Neural progenitor cell (in vitro differentiated cells): ENCODE measurements around the gene CUEDC2. TPM values are rescaled to one million over a fixed set of nuclear protein-coding genes. Genes with fewer than 3 reads are reported as not detected.

Source experiments
- DNase-seq: peaks from one replicate; pipeline ENCODE4 v3.0.0-alpha.2; 2016; ENCODE audit warnings: low spot score
- H2AFZ ChIP-seq: fragments of 200-600 bp; sonication (generic); replicated peaks from 2 replicates; pipeline ENCODE4 v1.6.1; 2016; ENCODE audit warnings: antibody characterized with exemption
- H3F3A ChIP-seq: fragments of 200-600 bp; sonication (generic); 2 replicates; pipeline ENCODE4 v1.6.1; 2016; ENCODE audit warnings: antibody characterized with exemption, low read depth
- H3K27ac ChIP-seq: fragments of 200-600 bp; sonication (generic); 2 replicates; pipeline ENCODE4 v1.5.1; 2016; ENCODE audit warnings: mild to moderate bottlenecking
- H3K27me3 ChIP-seq: fragments of 200-600 bp; sonication (generic); 2 replicates; pipeline ENCODE4 v1.6.1; 2016; ENCODE audit warnings: mild to moderate bottlenecking, moderate library complexity
- H3K36me3 ChIP-seq: fragments of 200-600 bp; sonication (generic); 2 replicates; pipeline ENCODE4 v1.5.1; 2016
- H3K4me1 ChIP-seq: fragments of 200-600 bp; sonication (generic); 2 replicates; pipeline ENCODE4 v1.6.1; 2016; ENCODE audit warnings: mixed run types
- H3K4me2 ChIP-seq: fragments of 200-600 bp; sonication (generic); 2 replicates; pipeline ENCODE4 v1.6.1; 2016
- H3K4me3 ChIP-seq: fragments of 200-600 bp; sonication (generic); 2 replicates; pipeline ENCODE4 v1.5.1; 2016
- H3K79me2 ChIP-seq: fragments of 200-600 bp; sonication (generic); 2 replicates; pipeline ENCODE4 v1.6.1; 2016; ENCODE audit warnings: low read depth
- H3K9ac ChIP-seq: fragments of 200-600 bp; sonication (generic); 2 replicates; pipeline ENCODE4 v1.6.1; 2016
- H3K9me3 ChIP-seq: fragments of 200-600 bp; sonication (generic); 2 replicates; pipeline ENCODE4 v1.5.1; 2016; ENCODE audit warnings: low read depth
- H4K20me1 ChIP-seq: fragments of 200-600 bp; sonication (generic); 2 replicates; pipeline ENCODE4 v1.6.1; 2016; ENCODE audit warnings: low read depth
- H3K27ac Mint-ChIP-seq: 3 replicates; pipeline ENCODE4 v1.8.0; 2021; ENCODE audit warnings: mixed read lengths
- H3K27me3 Mint-ChIP-seq: 2 replicates; pipeline ENCODE4 v1.8.0; 2022; ENCODE audit warnings: low read depth, mild to moderate bottlenecking, inconsistent platforms, moderate library complexity, mixed read lengths; ENCODE audit not compliant: insufficient read depth
- H3K36me3 Mint-ChIP-seq: 3 replicates; pipeline ENCODE4 v1.8.0; 2021; ENCODE audit warnings: mixed read lengths
- H3K4me1 Mint-ChIP-seq: 3 replicates; pipeline ENCODE4 v1.8.0; 2021; ENCODE audit warnings: mixed read lengths
- H3K4me3 Mint-ChIP-seq: 3 replicates; pipeline ENCODE4 v1.8.0; 2021; ENCODE audit warnings: mild to moderate bottlenecking, moderate library complexity, mixed read lengths
- H3K9me3 Mint-ChIP-seq: 3 replicates; pipeline ENCODE4 v1.8.0; 2020; ENCODE audit warnings: mixed read lengths
- EZH2 ChIP-seq: fragments of 200-600 bp; sonication (generic); IDR thresholded peaks from 2 replicates; pipeline ENCODE4 v1.6.1; 2017; ENCODE audit warnings: antibody characterized with exemption, mild to moderate bottlenecking, moderate library complexity
- EZH2phosphoT487 ChIP-seq: fragments of 200-600 bp; sonication (generic); IDR thresholded peaks from 2 replicates; pipeline ENCODE4 v1.6.1; 2017; ENCODE audit warnings: antibody characterized with exemption
- total RNA-seq: library from RNA; depleted of rRNA; stranded (reverse); fragments of >200 nt; gene quantifications from 2 replicates; pipeline ENCODE4 v1.2.3, GENCODE V29; 2015; ENCODE audit warnings: low replicate concordance
- TF ChIP-seq, protein P1 (sequence below): fragments of 200-600 bp; sonication (generic); IDR thresholded peaks from 2 replicates; pipeline ENCODE4 v1.5.1; 2017; ENCODE audit warnings: antibody characterized with exemption, mild to moderate bottlenecking

The CUEDC2 gene
- total RNA-seq, 1 donor from 2014 or later: 64.0 TPM

DNA sequence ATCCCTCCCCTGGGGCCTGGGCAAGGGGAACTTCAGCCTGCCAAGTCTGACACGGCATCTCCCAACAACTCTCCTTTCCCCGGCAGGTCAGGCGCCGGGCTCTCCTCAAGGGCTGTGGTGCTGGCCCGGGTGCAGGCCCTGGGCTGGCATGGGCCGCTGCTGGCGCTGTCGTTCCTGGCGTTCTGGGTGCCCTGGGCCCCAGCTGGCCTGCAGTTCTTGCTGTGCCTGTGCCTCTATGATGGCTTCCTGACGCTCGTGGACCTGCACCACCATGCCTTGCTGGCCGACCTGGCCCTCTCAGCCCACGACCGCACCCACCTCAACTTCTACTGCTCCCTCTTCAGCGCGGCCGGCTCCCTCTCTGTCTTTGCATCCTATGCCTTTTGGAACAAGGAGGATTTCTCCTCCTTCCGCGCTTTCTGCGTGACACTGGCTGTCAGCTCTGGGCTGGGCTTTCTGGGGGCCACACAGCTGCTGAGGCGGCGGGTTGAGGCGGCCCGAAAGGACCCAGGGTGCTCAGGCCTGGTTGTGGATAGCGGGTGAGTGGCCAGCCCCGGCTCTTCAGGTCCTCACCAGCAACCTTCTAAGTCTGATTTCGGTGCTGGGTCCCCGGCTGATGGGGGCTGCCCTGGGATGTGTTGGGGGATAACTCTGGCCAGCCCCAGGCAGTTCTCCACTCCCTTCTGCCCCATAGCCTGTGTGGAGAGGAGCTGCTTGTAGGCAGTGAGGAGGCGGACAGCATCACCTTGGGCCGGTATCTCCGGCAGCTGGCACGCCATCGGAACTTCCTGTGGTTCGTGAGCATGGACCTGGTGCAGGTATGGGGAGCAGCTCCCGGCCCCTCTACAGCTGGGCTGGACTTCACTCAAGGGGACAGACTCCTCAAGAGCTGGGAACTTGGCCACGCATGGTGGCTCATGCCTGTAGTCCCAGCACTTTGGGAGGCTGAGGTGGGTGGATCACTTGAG, 38.5 kb upstream of the CUEDC2 start:
- no peak overlapping the region for H3K4me3 ChIP-seq
- H3K9ac ChIP-seq: no peak overlapping the region
- Mint-ChIP-seq H3K4me3 (no peak overlapping the region), H3K9me3 (no peaks in the 10 kb centered on the region), H3K36me3 (peaks cover 3% of the 10 kb centered on the region), H3K4me1 (no peaks in the 10 kb centered on the region), H3K27me3 (peaks cover 4% of the 10 kb centered on the region), H3K27ac (no peak overlapping the region)
- TF ChIP-seq EZH2phosphoT487 (no peak), EZH2 (no peak)
- TF ChIP-seq, protein P1, sequence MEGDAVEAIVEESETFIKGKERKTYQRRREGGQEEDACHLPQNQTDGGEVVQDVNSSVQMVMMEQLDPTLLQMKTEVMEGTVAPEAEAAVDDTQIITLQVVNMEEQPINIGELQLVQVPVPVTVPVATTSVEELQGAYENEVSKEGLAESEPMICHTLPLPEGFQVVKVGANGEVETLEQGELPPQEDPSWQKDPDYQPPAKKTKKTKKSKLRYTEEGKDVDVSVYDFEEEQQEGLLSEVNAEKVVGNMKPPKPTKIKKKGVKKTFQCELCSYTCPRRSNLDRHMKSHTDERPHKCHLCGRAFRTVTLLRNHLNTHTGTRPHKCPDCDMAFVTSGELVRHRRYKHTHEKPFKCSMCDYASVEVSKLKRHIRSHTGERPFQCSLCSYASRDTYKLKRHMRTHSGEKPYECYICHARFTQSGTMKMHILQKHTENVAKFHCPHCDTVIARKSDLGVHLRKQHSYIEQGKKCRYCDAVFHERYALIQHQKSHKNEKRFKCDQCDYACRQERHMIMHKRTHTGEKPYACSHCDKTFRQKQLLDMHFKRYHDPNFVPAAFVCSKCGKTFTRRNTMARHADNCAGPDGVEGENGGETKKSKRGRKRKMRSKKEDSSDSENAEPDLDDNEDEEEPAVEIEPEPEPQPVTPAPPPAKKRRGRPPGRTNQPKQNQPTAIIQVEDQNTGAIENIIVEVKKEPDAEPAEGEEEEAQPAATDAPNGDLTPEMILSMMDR: no peak
- no peak for DNase-seq
- no peaks in the 10 kb centered on the region for H4K20me1 ChIP-seq
- no peak overlapping the region for H3K4me2 ChIP-seq
- no peak overlapping the region for H3K27ac ChIP-seq
- H3K27me3 ChIP-seq: no peaks in the 10 kb centered on the region
- H3K36me3 ChIP-seq: no peaks in the 10 kb centered on the region
- no peaks in the 10 kb centered on the region for H3K9me3 ChIP-seq
- no peaks in the 10 kb centered on the region for H3K79me2 ChIP-seq
- no peaks in the 10 kb centered on the region for H3K4me1 ChIP-seq
- no peak overlapping the region for H2AFZ ChIP-seq
- H3F3A ChIP-seq: no peaks in the 10 kb centered on the region

DNA sequence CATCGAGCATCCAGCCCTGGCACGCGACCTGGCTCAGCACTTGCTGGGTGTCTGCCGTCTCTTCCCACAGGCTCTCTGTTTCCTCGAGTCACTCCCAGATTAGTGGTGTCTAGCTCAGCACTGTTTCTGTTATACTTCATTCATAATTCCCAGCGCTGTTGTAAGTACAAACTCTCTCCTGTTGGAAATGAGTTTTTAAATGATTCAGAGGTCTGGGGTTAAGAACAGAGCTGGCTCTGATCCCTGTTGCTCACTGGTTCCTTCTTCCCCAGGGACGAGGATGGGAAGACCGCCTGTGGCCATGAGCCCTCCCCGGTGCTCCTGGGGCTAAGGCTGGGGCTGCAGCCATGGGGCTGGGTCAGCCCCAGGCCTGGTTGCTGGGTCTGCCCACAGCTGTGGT, 36.3 kb upstream of the CUEDC2 start:
- TF ChIP-seq, protein P1: no peak
- no peak for TF ChIP-seq EZH2phosphoT487
- TF ChIP-seq EZH2: no peak
- Histone ChIP-seq H3K27me3 (peaks cover 7% of the 10 kb centered on the region), H3K9ac (no peak overlapping the region), H3K79me2 (no peaks in the 10 kb centered on the region), H3K4me2 (no peak overlapping the region), H3K4me1 (no peaks in the 10 kb centered on the region), H3F3A (peaks cover 5% of the 10 kb centered on the region), H4K20me1 (no peaks in the 10 kb centered on the region), H3K27ac (no peak overlapping the region), H3K36me3 (no peaks in the 10 kb centered on the region), H2AFZ (no peak overlapping the region), H3K9me3 (no peaks in the 10 kb centered on the region), H3K4me3 (no peak overlapping the region)
- Mint-ChIP-seq H3K36me3 (peaks cover 2% of the 10 kb centered on the region), H3K9me3 (no peaks in the 10 kb centered on the region), H3K4me1 (peaks cover 2% of the 10 kb centered on the region), H3K4me3 (no peak overlapping the region), H3K27me3 (peaks cover 5% of the 10 kb centered on the region), H3K27ac (no peak overlapping the region)
- no peak for DNase-seq

DNA sequence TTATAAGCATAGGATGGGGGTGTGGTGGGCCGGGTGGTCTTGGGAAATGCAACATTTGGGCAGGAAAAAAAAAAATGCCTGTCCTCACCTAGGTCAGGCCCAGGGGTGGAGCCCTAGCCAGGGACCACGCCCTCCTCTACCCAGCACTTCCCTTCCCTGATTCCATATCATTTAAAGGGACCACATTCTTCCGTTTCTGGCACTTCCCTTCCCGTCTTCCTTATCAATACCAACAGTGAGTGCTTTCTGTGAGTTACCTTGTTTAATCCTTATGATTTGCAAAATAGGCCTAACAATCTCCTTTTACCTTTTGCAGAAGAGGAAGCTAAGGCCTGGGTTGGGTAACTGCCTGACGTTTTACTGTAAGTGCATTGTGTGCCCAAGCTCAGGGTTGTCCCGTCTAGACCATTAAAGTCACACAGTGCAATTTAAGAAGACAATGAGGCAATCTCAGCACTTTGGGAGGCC, 35.6 kb upstream of the CUEDC2 start:
- TF ChIP-seq EZH2 (no peak), EZH2phosphoT487 (no peak)
- TF ChIP-seq, protein P1: no peak
- Mint-ChIP-seq H3K36me3 (peaks cover 2% of the 10 kb centered on the region), H3K9me3 (no peaks in the 10 kb centered on the region), H3K4me1 (peaks cover 8% of the 10 kb centered on the region), H3K27ac (no peak overlapping the region), H3K27me3 (peaks cover 5% of the 10 kb centered on the region), H3K4me3 (no peak overlapping the region)
- Histone ChIP-seq H3K4me1 (no peaks in the 10 kb centered on the region), H3K4me2 (no peak overlapping the region), H3F3A (peaks cover 11% of the 10 kb centered on the region), H3K27ac (no peak overlapping the region), H3K9me3 (no peaks in the 10 kb centered on the region), H3K4me3 (no peak overlapping the region), H3K9ac (no peak overlapping the region), H3K27me3 (peaks cover 14% of the 10 kb centered on the region), H2AFZ (no peak overlapping the region), H4K20me1 (no peaks in the 10 kb centered on the region), H3K79me2 (no peaks in the 10 kb centered on the region), H3K36me3 (no peaks in the 10 kb centered on the region)
- no peak for DNase-seq
